Measurements from ENCODE around the gene RBP4. TPM values are rescaled to one million over a fixed set of nuclear protein-coding genes. Genes with fewer than 3 reads are reported as not detected.

The RBP4 gene
- total RNA-seq, 1 donor from 2014 or later, result not detected

DNA sequence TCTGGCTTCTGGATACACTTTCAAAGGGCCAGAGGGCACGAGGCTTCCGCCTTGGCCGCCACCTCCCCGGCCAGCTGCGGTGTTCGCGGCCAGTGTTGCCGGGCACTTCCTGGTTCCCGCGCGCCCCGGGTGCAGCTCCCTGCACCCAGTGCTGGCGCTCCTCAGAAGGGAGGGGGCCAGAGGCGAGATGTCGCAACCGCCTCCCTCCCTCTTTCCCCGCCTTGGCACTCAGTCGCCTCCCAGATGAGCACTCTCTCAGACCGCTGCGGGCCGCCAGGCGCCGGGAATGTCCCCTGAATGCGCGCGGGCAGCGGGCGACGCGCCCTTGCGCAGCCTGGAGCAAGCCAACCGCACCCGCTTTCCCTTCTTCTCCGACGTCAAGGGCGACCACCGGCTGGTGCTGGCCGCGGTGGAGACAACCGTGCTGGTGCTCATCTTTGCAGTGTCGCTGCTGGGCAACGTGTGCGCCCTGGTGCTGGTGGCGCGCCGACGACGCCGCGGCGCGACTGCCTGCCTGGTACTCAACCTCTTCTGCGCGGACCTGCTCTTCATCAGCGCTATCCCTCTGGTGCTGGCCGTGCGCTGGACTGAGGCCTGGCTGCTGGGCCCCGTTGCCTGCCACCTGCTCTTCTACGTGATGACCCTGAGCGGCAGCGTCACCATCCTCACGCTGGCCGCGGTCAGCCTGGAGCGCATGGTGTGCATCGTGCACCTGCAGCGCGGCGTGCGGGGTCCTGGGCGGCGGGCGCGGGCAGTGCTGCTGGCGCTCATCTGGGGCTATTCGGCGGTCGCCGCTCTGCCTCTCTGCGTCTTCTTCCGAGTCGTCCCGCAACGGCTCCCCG lies 34.4 kb downstream of the RBP4 start, which contains the start of gene FFAR4:
FFAR4 (plus strand) TSS at position 231 of the 842 bp plus-strand sequence; CDS start at position 287, 56 bp downstream.
- Mint-ChIP-seq H3K9me3 (no peaks in the 10 kb centered on the region), H3K27ac (ENCODE audit: unreplicated experiment) (no peak within 1 kb of the TSS), H3K27me3 (ENCODE audit: low read depth) (peaks cover 80% of the 10 kb centered on the region), H3K36me3 (ENCODE audit: low read depth) (no peaks in the 10 kb centered on the region), H3K4me3 (peak within 1 kb of the TSS; percentile 74), H3K4me1 (peaks cover 8% of the 10 kb centered on the region)
- TF ChIP-seq, protein P1, sequence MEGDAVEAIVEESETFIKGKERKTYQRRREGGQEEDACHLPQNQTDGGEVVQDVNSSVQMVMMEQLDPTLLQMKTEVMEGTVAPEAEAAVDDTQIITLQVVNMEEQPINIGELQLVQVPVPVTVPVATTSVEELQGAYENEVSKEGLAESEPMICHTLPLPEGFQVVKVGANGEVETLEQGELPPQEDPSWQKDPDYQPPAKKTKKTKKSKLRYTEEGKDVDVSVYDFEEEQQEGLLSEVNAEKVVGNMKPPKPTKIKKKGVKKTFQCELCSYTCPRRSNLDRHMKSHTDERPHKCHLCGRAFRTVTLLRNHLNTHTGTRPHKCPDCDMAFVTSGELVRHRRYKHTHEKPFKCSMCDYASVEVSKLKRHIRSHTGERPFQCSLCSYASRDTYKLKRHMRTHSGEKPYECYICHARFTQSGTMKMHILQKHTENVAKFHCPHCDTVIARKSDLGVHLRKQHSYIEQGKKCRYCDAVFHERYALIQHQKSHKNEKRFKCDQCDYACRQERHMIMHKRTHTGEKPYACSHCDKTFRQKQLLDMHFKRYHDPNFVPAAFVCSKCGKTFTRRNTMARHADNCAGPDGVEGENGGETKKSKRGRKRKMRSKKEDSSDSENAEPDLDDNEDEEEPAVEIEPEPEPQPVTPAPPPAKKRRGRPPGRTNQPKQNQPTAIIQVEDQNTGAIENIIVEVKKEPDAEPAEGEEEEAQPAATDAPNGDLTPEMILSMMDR (conservative IDR thresholded peaks at IDR 0.05), result no peak
- DNase-seq (ENCODE audit: low read depth, low spot score), result no peak

DNA sequence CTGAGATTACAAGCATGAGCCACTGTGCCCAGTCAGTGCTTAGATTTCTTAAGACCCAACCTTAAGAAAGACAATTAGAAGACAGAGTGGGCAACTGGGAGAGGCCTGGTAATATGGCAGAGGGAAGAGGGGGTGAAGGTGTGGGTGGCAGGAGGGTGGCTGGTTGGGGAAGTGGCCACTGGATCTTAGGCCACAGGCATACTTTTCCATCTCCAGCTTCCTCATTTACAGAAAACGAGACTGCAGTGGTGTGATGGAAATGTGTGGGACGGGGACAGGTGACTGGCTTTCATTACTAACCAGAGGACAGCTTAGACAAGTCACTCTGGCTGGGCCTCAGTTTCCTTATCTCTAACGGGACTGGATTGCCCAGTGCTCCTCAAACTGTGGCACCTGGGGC lies 35.6 kb downstream of the RBP4 start:
- H3K4me3 Mint-ChIP-seq, result no peak overlapping the region
- DNase-seq (ENCODE audit: low read depth, low spot score), result no peak
- H3K36me3 Mint-ChIP-seq (ENCODE audit: low read depth), result no peaks in the 10 kb centered on the region
- H3K9me3 Mint-ChIP-seq, result no peaks in the 10 kb centered on the region
- H3K27me3 Mint-ChIP-seq (ENCODE audit: low read depth), result peaks cover 68% of the 10 kb centered on the region
- H3K27ac Mint-ChIP-seq (ENCODE audit: unreplicated experiment), result no peak overlapping the region
- TF ChIP-seq, protein P1 (conservative IDR thresholded peaks at IDR 0.05), result no peak
- peaks cover 8% of the 10 kb centered on the region for H3K4me1 Mint-ChIP-seq

DNA sequence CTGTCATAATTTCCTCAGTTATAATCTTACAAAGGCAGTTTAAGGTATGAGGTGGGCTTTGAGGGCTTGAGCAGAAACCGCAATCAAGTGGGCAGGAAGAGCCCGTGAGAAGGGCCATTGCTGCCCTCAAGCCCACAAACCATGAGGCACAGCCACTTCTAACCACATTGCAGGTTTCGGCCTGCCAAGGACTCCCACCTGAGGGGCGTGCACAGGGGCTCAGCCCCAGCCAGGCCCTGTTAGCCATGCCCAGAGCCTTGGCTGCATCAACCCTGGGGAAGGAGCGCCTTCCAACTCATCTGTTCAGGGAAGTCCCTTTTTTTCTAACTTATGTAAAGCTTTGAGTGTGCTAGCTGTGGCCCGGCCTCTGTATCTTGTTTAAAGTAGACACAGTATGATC lies 40.5 kb downstream of the RBP4 start:
- TF ChIP-seq, protein P1 (conservative IDR thresholded peaks at IDR 0.05), result no peak
- H3K27ac Mint-ChIP-seq (ENCODE audit: unreplicated experiment), result no peak overlapping the region
- H3K27me3 Mint-ChIP-seq (ENCODE audit: low read depth), result peaks cover 22% of the 10 kb centered on the region
- DNase-seq (ENCODE audit: low read depth, low spot score), result no peak
- no peaks in the 10 kb centered on the region for H3K36me3 Mint-ChIP-seq (ENCODE audit: low read depth)
- H3K4me1 Mint-ChIP-seq, result no peaks in the 10 kb centered on the region
- no peak overlapping the region for H3K4me3 Mint-ChIP-seq
- peaks cover 5% of the 10 kb centered on the region for H3K9me3 Mint-ChIP-seq

DNA sequence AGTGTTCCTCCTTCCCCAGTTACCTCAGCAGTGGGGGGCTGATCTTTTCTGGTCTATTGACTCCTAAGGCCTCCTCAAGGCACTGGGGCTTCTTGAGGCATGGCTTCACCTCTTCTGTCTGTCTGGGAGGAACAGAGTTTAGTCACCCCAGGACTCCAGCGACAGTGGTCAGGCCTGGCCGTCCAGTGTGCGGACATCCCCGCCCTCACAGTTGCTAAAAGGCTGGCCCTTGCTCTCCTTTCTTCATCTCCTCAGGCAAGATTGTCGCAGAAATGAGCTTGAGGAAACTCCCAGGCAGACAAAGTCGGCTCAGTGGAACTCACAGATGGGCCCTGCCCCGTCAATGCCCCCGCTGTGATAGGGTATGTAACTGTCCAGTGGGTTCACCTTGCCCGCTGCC lies 41.5 kb downstream of the RBP4 start:
- no peak for DNase-seq (ENCODE audit: low read depth, low spot score)
- Mint-ChIP-seq H3K27ac (ENCODE audit: unreplicated experiment) (no peak overlapping the region), H3K27me3 (ENCODE audit: low read depth) (peaks cover 11% of the 10 kb centered on the region), H3K9me3 (peaks cover 5% of the 10 kb centered on the region), H3K4me3 (no peak overlapping the region), H3K4me1 (peaks cover 6% of the 10 kb centered on the region), H3K36me3 (ENCODE audit: low read depth) (no peaks in the 10 kb centered on the region)
- TF ChIP-seq, protein P1 (conservative IDR thresholded peaks at IDR 0.05), result no peak

DNA sequence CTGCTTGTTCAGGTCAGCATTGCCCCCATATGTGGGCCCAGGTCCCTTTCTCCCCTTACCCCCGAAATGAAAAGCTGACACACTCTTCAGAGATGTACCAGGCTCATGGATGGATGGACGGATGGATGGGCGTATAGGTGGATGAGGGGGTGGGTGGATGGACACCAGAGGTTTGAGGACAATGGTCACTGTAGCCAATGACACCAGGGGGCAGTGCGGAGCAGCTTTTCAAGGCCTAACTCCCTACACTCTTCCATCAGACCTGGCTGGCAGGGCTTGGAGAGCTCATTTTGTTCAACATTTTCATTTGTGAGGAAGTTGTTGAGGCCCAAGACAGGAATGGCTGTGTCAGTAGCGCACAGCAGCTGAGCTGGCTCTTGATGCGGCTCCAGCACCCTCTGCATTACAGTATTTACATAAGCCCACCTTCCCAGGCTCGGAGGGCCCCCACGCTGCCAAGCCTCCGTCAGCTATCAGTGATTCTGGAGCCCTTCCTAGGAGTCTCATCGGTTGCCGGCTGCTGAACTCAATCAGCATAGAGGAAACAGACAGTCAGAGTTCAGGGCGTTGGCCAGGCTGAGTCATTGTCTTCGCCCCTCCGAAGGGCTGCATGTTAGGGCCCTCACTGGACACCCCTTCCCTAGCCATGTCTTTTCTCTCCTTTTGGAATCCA lies 46.1 kb downstream of the RBP4 start:
- peaks cover 3% of the 10 kb centered on the region for H3K27me3 Mint-ChIP-seq (ENCODE audit: low read depth)
- DNase-seq (ENCODE audit: low read depth, low spot score), result peak; percentile 85
- H3K9me3 Mint-ChIP-seq, result peaks cover 5% of the 10 kb centered on the region
- peaks cover 12% of the 10 kb centered on the region for H3K4me1 Mint-ChIP-seq
- no peak overlapping the region for H3K4me3 Mint-ChIP-seq
- H3K27ac Mint-ChIP-seq (ENCODE audit: unreplicated experiment), result no peak overlapping the region
- TF ChIP-seq, protein P1 (conservative IDR thresholded peaks at IDR 0.05), result peak; percentile 74
- H3K36me3 Mint-ChIP-seq (ENCODE audit: low read depth), result no peaks in the 10 kb centered on the region

Data from neural crest cell (in vitro differentiated cells).